Loucy (cell line): ENCODE measurements around the gene PARD3B.

Experiments used
- H2AFZ ChIP-seq: fragments of 200-600 bp; sonication (generic); 2 replicates; pipeline ENCODE4 v1.6.0; 2016; ENCODE audit warnings: antibody characterized with exemption, mild to moderate bottlenecking, low read length, moderate library complexity
- H3F3A ChIP-seq: fragments of 200-600 bp; 2 replicates; pipeline ENCODE4 v1.6.0; 2016; ENCODE audit warnings: antibody characterized with exemption, low read depth, mild to moderate bottlenecking
- H3K27me3 ChIP-seq: fragments of 200-600 bp; sonication (generic); 2 replicates; pipeline ENCODE4 v1.6.1; 2014; ENCODE audit warnings: low read length, mild to moderate bottlenecking; ENCODE audit not compliant: insufficient read depth, poor library complexity, severe bottlenecking
- H3K36me3 ChIP-seq: fragments of 200-600 bp; sonication (generic); 2 replicates; pipeline ENCODE4 v1.6.1; 2016; ENCODE audit warnings: low read length; ENCODE audit not compliant: insufficient read depth
- H3K4me1 ChIP-seq: fragments of 200-600 bp; sonication (generic); 2 replicates; pipeline ENCODE4 v1.5.1; 2014; ENCODE audit warnings: low read length, mild to moderate bottlenecking; ENCODE audit not compliant: insufficient read depth, poor library complexity, severe bottlenecking
- H3K4me2 ChIP-seq: fragments of 200-600 bp; sonication (generic); 2 replicates; pipeline ENCODE4 v1.6.0; 2014; ENCODE audit warnings: antibody characterized with exemption, low read length, low read depth, mild to moderate bottlenecking; ENCODE audit not compliant: poor library complexity, severe bottlenecking
- H3K4me3 ChIP-seq: fragments of 200-600 bp; sonication (generic); 2 replicates; pipeline ENCODE4 v1.5.1; 2014; ENCODE audit warnings: low read length, mild to moderate bottlenecking, mixed read lengths; ENCODE audit not compliant: poor library complexity, severe bottlenecking
- H3K79me2 ChIP-seq: fragments of 200-600 bp; sonication (generic); 2 replicates; pipeline ENCODE4 v1.6.1; 2014; ENCODE audit warnings: low read length; ENCODE audit not compliant: insufficient read depth
- H3K9ac ChIP-seq: fragments of 200-600 bp; sonication (generic); 2 replicates; pipeline ENCODE4 v1.6.0; 2014; ENCODE audit warnings: mild to moderate bottlenecking, low read depth, low read length, moderate library complexity; ENCODE audit not compliant: poor library complexity, severe bottlenecking
- H3K9me2 ChIP-seq: fragments of 200-600 bp; sonication (generic); replicated peaks from 2 replicates; pipeline ENCODE4 v1.6.1; 2016; ENCODE audit warnings: low read depth, low read length, mixed read lengths
- H3K9me3 ChIP-seq: fragments of 200-600 bp; sonication (generic); 2 replicates; pipeline ENCODE4 v1.6.1; 2014; ENCODE audit warnings: mild to moderate bottlenecking, antibody characterized with exemption, low read length, low read depth; ENCODE audit not compliant: insufficient read depth
- H4K20me1 ChIP-seq: fragments of 200-600 bp; sonication (generic); 2 replicates; pipeline ENCODE4 v1.6.0; 2014; ENCODE audit warnings: antibody characterized with exemption, low read length, mild to moderate bottlenecking; ENCODE audit not compliant: insufficient read depth, poor library complexity, severe bottlenecking
- CTCF ChIP-seq: fragments of 200-600 bp; sonication (generic); conservative IDR thresholded peaks from 2 replicates; pipeline ENCODE4 v1.5.1; 2014; ENCODE audit warnings: mild to moderate bottlenecking, antibody characterized with exemption, low read length
- EZH2phosphoT487 ChIP-seq: fragments of 200-600 bp; IDR thresholded peaks from 2 replicates; pipeline ENCODE4 v1.6.1; 2018; ENCODE audit warnings: antibody characterized with exemption, mild to moderate bottlenecking, moderate library complexity, borderline replicate concordance

The PARD3B gene

GRCh38 chr2:205439621-205440020 is 894.3 kb downstream of the PARD3B start:
- no peak for TF ChIP-seq CTCF
- no peak for TF ChIP-seq EZH2phosphoT487
- no peaks in the 10 kb centered on the region for H3K9me3 ChIP-seq
- H3K9me2 ChIP-seq, result no peaks in the 10 kb centered on the region
- no peak overlapping the region for H3K4me3 ChIP-seq
- H3K79me2 ChIP-seq, result no peaks in the 10 kb centered on the region
- H4K20me1 ChIP-seq, result no peaks in the 10 kb centered on the region
- no peak overlapping the region for H3K9ac ChIP-seq
- no peaks in the 10 kb centered on the region for H3K4me1 ChIP-seq
- no peaks in the 10 kb centered on the region for H3F3A ChIP-seq
- no peaks in the 10 kb centered on the region for H3K36me3 ChIP-seq
- no peak overlapping the region for H3K4me2 ChIP-seq
- no peaks in the 10 kb centered on the region for H3K27me3 ChIP-seq
- no peak overlapping the region for H2AFZ ChIP-seq

- Histone ChIP-seq H3K9me3 (no peaks in the 10 kb centered on the region), H3K4me1 (no peaks in the 10 kb centered on the region), H3K4me3 (no peak overlapping the region), H2AFZ (no peak overlapping the region), H3K4me2 (no peak overlapping the region), H3F3A (no peaks in the 10 kb centered on the region), H3K9ac (no peak overlapping the region), H3K36me3 (no peaks in the 10 kb centered on the region), H3K27me3 (no peaks in the 10 kb centered on the region), H4K20me1 (no peaks in the 10 kb centered on the region), H3K79me2 (no peaks in the 10 kb centered on the region), H3K9me2 (no peaks in the 10 kb centered on the region)
- no peak for TF ChIP-seq EZH2phosphoT487
- no peak for TF ChIP-seq CTCF
Observed at GRCh38 chr2:205441524-205441923, 896.2 kb downstream of the PARD3B start.

GRCh38 chr2:205448189-205448588 is 902.9 kb downstream of the PARD3B start:
- no peak overlapping the region for H3K4me2 ChIP-seq
- no peak overlapping the region for H3K9ac ChIP-seq

More at GRCh38 chr2:205448189-205448588, 902.9 kb downstream of the PARD3B start:
- no peaks in the 10 kb centered on the region for H3K9me2 ChIP-seq
- no peaks in the 10 kb centered on the region for H4K20me1 ChIP-seq
- H3K4me3 ChIP-seq, result no peak overlapping the region
- no peak overlapping the region for H2AFZ ChIP-seq
- H3K4me1 ChIP-seq, result no peaks in the 10 kb centered on the region
- H3K9me3 ChIP-seq, result no peaks in the 10 kb centered on the region
- no peak for TF ChIP-seq EZH2phosphoT487
- TF ChIP-seq CTCF, result no peak
- no peaks in the 10 kb centered on the region for H3K27me3 ChIP-seq
- H3F3A ChIP-seq, result no peaks in the 10 kb centered on the region
- no peaks in the 10 kb centered on the region for H3K79me2 ChIP-seq
- H3K36me3 ChIP-seq, result no peaks in the 10 kb centered on the region
